Fibroblast of mammary gland (primary cell): ENCODE data around the gene ATP13A3.
"Not testable (repeated sequence)": the region's sequence is repeated elsewhere in the genome, so short reads cannot be mapped to it uniquely, and the experiment has no call there.

Source experiments
- DNase-seq: peaks from one replicate; pipeline ENCODE4 v3.0.0-alpha.2; 2010; ENCODE audit warnings: low read depth
- H3K4me3 ChIP-seq: 2 replicates; pipeline ENCODE4 v1.5.1; 2011; ENCODE audit warnings: low read depth, mild to moderate bottlenecking, low read length, moderate library complexity; ENCODE audit not compliant: control insufficient read depth
- TF ChIP-seq, protein P1 (sequence below): conservative IDR thresholded peaks from 2 replicates; pipeline ENCODE4 v1.5.1; 2011; ENCODE audit warnings: low read depth, low read length, inconsistent platforms; ENCODE audit not compliant: control insufficient read depth, insufficient read depth

The ATP13A3 gene

DNA sequence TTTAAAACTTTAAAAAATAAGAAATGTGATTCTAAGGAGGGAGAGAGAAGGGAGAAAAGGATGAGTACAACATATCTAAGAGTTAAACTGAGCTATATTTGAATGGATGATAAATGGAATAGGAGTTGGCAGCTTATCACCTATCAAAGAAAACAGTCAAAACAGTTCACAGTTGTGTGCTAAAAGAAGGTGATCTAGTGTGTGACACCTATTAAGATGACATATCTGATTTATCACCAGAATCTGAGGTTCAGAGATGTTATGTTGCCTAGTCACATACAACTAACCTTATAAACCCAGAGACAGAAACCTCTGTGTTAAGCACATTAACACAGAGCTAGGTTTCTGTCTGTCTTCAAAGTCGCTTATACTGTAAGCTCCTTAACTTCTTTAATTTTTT lies 3.0 kb downstream of the ATP13A3 start:
- no peak overlapping the region for H3K4me3 ChIP-seq
- TF ChIP-seq, protein P1, sequence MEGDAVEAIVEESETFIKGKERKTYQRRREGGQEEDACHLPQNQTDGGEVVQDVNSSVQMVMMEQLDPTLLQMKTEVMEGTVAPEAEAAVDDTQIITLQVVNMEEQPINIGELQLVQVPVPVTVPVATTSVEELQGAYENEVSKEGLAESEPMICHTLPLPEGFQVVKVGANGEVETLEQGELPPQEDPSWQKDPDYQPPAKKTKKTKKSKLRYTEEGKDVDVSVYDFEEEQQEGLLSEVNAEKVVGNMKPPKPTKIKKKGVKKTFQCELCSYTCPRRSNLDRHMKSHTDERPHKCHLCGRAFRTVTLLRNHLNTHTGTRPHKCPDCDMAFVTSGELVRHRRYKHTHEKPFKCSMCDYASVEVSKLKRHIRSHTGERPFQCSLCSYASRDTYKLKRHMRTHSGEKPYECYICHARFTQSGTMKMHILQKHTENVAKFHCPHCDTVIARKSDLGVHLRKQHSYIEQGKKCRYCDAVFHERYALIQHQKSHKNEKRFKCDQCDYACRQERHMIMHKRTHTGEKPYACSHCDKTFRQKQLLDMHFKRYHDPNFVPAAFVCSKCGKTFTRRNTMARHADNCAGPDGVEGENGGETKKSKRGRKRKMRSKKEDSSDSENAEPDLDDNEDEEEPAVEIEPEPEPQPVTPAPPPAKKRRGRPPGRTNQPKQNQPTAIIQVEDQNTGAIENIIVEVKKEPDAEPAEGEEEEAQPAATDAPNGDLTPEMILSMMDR, result no peak
- no peak for DNase-seq

DNA sequence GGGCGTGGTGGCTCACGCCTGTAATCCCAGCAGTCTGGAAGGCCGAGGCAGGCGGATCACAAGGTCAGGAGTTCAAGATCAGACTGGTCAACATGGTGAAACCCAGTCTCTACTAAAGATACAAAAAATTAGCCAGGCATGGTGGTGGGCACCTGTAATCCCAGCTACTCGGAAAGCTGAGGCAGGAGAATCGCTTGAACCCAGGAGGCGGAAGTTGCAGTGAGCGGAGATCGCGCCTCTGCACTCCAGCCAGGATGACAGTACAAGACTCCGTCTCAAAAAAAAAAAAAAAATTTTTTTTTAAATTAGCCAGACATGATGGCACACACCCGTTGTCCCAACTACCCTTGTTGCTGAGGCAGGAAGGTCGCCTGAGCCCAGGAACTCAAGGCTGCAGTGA lies 4.0 kb downstream of the ATP13A3 start:
- H3K4me3 ChIP-seq, DNase-seq: not testable (repeated sequence)

DNA sequence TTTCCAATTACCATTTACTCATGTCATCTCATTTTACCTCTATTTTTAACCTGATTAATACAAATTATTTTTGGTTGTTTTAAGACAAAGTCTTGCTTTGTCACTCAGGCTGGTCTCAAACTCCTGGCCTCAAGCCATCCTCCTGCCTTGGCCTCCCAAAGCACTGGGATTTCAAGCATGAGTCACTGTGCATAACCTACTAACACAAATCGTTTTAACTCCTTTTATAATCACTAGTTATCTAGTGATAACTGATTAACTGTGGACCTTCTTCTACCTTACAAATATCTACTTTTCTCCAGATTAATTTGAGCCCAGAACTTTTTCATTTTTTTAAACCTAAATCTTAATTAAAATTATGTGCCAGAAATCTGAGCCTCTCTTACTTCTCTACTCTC lies 4.6 kb downstream of the ATP13A3 start:
- TF ChIP-seq, protein P1, result no peak
- no peak overlapping the region for H3K4me3 ChIP-seq
- DNase-seq, result no peak

DNA sequence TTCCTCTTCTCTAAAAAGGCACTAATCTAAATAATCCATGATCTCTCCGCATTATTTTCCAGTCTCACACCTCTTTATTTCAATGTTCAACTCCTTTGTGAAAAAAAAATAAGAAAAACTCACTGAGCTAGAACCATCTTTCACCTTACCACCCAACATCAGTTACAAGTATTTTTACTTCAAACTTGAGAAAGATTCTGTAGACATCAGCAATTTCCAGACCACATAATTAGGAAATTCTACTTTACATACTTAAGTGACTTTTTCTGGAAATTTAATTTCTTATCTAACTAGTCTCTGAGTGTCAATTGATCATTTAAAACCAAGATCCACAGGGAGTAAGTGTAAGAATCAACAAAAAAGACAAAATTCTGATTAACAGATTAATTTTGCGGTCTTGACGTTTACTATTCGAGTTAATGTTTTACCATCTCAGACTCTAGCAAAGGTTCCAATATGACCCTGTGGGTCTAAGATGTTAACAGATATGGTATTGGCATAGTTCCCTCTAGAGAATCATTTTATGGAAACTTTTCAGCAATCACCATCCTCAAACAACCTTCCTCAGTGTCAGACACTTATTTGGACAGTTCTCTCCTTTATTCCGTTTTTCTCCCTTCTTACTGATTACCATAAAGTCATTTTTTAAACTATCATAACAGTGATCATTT lies 5.1 kb downstream of the ATP13A3 start:
- no peak overlapping the region for H3K4me3 ChIP-seq
- DNase-seq, result no peak
- TF ChIP-seq, protein P1, result no peak

DNA sequence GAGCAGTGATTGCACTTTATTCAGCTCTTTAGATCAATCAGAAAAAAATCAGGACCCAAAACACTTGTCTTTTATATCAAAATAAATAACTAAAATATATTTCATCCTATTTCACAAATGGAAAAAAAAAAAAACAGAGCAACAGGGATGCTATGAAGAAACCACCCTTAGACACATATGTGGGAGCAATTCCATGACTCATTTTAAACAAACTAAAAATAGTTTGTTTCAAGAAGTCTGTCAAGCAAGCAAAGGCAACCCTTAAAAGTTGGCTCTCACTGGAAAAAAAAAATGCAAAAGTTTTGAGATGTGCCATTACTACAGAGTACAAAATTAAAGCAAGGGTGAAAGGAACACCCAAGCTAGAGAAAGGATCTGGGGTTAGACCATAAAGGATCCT lies 5.7 kb downstream of the ATP13A3 start:
- TF ChIP-seq, protein P1, result no peak
- H3K4me3 ChIP-seq, result no peak overlapping the region
- DNase-seq, result peak; percentile 83

DNA sequence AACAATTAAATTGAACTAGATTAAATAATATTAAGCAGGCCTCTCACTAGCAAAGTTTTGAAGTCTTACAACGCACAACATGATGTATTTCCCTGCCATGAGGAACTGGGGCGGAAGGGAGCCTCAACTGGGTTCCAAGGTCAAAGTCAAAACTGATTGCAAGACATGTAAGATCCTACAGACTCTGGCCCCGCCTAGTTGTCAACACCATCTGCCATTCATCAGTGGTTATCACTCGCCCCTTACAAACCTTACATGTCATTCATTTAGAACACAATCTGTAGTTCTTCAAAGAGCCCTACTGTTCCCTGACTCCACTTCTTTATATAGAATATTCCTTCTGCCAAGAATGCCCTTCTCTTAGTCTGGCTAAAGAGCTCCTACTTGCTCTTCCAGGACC lies 10.0 kb downstream of the ATP13A3 start:
- no peak for DNase-seq
- H3K4me3 ChIP-seq, result no peak overlapping the region
- TF ChIP-seq, protein P1, result no peak

DNA sequence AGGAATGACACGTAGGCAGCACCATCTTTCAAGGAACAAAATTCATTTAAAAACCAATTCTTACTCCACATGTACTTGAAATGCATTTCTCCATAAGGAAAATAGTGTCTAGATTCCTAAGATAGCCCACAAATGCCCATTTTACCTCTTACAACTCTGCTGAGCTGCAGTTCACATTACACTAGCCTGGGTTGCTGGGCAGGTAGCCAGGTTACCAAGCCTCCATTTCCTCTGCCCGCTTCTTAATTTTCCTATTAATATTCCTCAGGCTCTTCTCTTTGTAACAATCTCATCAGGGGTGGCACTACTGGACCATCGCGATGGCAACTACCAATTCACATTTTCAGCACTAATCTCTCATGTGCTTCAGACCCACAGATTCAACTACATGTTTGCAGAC lies 10.8 kb downstream of the ATP13A3 start:
- no peak overlapping the region for H3K4me3 ChIP-seq
- TF ChIP-seq, protein P1, result no peak
- DNase-seq, result no peak
